HG03064 (cell line): ENCODE measurements around the gene ST3GAL3.
A peak's percentile ranks its signal among the peaks of the same experiment; 100 is the strongest.

Experiments
- ATAC-seq: cut with Tn5 transposase; IDR thresholded peaks from one replicate; pipeline ENCODE4 v1.9.1; 2021; ENCODE audit warnings: low read depth; ENCODE audit not compliant: unreplicated experiment

Gene ST3GAL3

GRCh38 chr1:43707190-43708001, at the start of gene ST3GAL3:
Gene ST3GAL3, plus strand, starts transcription at chr1:43707536. Its CDS starts 28,727 bp downstream, at chr1:43736263.
- ATAC-seq, result peak; percentile 86

- no peak for ATAC-seq
These were observed 47.8 kb upstream of the ST3GAL3 start for GRCh38 chr1:43659212-43660166.

- no peak for ATAC-seq
These were observed 47.0 kb upstream of the ST3GAL3 start for GRCh38 chr1:43660355-43660754.

GRCh38 chr1:43664369-43664768, 43.0 kb upstream of the ST3GAL3 start:
- no peak for ATAC-seq

- no peak for ATAC-seq
These were observed 40.7 kb upstream of the ST3GAL3 start for GRCh38 chr1:43666608-43667007.

- no peak for ATAC-seq
These were observed 38.4 kb upstream of the ST3GAL3 start for GRCh38 chr1:43668956-43669355.

GRCh38 chr1:43669878-43670277, 37.5 kb upstream of the ST3GAL3 start:
- no peak for ATAC-seq

- no peak for ATAC-seq
These were observed 36.1 kb upstream of the ST3GAL3 start for GRCh38 chr1:43671193-43671592.

- no peak for ATAC-seq
These were observed 35.6 kb upstream of the ST3GAL3 start for GRCh38 chr1:43671626-43672330.

GRCh38 chr1:43673261-43673660, 34.1 kb upstream of the ST3GAL3 start:
- no peak for ATAC-seq

- no peak for ATAC-seq
These were observed 28.4 kb upstream of the ST3GAL3 start for GRCh38 chr1:43678940-43679339.

- no peak for ATAC-seq
These were observed 23.8 kb upstream of the ST3GAL3 start for GRCh38 chr1:43683560-43683959.

- no peak for ATAC-seq
These were observed 20.5 kb upstream of the ST3GAL3 start for GRCh38 chr1:43686801-43687200.

GRCh38 chr1:43687301-43688108, 19.8 kb upstream of the ST3GAL3 start:
- no peak for ATAC-seq

- no peak for ATAC-seq
These were observed 19.3 kb upstream of the ST3GAL3 start for GRCh38 chr1:43688109-43688387.

GRCh38 chr1:43688594-43689000, 18.7 kb upstream of the ST3GAL3 start:
- ATAC-seq, result no peak

- ATAC-seq, result no peak
These were observed 18.0 kb upstream of the ST3GAL3 start for GRCh38 chr1:43689289-43689688.

GRCh38 chr1:43691871-43692815, 15.2 kb upstream of the ST3GAL3 start:
- no peak for ATAC-seq

- ATAC-seq, result no peak
These were observed 14.0 kb upstream of the ST3GAL3 start for GRCh38 chr1:43693371-43693770.
